ENCODE measurements around the gene LGR6.
"Not testable (repeated sequence)": the region's sequence is repeated elsewhere in the genome, so short reads cannot be mapped to it uniquely, and the experiment has no call there.

The LGR6 gene

DNA sequence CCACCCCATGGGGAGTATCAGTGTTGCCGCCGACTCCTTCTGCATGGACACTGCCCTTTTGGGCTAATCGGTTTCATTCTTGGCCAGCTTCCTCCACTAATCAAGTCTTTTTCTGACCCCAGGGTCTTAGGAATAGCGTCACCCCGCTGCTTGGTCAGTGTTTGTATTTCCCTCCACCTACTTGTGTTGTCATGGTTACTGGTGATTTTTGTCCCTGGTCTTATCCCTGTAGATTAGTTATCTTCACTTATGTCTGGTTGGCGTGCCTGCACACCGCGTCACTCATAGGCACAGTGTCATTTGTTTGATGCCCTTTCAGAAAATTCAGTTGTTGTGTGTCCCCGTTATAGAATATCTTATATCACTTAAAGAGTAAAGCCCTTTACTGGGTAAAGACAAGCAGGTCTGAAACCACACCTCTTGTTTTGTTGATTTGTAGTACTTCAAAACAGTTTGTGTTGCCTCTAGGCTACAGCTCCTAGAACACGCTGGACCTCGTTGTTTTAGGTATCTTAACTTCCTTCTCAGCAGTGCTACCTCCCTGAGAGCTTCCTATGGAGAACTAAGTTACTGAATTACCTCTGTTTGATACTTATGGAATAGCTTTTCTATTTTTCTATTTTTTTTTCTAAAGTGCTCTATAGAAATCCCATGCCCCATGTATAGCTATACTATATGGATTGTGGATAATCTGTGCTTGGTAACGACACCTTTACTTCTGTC lies 155.8 kb downstream of the LGR6 start:
- DNase-seq = no peak

DNA sequence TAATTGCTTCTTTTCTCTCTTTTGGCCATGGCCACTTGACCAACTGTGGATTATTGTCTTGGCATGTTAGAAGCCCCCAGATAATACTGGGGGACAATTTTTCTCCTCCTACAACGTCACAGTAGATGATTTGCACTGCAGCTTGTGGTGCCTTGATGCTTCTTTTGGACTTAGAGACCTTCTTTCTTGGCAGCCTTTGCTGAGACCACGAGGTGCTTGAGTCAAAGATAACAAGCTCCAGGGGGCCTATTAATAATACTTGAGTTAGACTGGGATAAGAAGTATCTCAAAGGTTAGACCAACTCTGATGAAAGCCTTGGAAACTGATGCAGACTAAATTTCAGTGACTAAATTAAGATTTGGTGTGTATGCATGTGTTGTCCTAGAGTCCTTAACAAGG lies 158.1 kb downstream of the LGR6 start:
- no peak for DNase-seq

DNA sequence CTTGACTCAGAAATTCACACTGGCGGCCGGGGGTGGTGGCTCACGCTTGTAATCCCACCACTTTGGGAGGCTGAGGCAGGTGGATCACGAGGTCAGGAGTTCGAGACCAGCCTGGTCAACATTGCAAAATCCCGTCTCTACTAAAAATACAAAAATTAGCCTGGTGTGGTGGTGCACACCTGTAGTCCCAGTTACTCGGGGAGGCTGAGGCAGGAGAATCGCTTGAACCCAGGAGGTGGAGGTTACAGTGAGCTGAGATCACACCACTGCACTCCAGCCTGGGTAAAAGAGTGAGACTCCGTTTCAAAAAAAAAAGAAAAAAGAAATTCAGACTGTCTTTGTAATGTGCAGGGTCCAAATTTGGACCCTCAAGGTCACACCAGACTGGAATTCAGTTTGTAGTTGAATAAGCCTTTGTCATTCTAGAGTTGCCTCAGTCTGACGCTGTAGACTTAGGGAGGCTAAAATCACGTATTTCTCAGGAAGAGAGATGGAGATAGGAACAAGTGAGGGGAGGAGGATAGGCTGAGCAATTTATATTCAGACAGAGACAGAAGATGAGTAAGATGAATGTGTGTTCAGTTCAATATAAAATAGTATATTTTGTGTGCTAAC lies 159.1 kb downstream of the LGR6 start:
- not testable (repeated sequence) for DNase-seq

DNA sequence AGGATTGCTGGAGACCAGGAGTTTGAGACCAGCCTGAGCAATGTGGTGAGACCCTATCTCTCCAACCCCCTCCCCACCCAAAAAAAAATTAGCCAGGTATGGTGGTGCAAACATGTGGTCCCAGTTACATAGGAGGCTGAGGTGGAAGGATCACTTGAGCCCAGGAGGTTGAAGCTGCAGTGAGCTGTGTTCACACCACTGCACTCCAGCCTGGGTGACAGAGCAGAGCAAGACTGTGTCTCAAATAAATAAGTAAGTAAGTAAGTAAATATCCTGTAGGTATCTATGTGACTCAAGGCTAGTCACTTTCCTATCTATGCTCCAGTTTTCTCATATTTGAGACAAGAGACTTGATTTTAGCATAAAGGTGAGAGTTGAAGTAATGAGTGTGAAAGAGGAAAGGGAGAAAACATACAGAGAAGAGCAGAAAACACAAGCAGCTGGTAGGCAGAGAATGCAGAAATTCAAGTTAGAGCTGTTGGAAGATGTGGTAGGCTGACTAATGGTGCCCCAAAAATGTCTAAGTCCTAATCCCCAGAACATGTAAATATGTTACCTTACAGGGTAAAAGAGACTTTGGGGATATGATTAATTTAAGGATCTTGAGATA lies 162.4 kb downstream of the LGR6 start:
- DNase-seq = no peak

DNA sequence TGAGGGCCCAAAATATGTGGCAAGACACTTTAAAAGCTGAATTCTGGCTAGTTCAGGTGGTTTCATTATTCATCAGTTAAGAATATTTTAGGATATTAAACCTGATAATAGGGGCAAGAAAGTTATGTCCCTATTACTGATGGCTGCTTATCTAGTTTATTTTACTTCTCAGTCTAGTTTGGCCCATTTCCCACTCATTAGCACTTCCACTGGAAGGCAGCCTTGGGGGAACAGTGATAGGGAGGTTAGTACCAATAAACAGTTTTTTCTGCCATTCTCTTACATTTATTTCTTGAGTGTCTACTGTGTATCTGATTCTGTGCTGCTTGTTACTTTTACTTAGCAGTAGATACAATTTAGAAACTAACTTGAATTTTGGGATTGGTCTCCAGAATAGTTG lies 163.9 kb downstream of the LGR6 start:
- no peak for DNase-seq

DNA sequence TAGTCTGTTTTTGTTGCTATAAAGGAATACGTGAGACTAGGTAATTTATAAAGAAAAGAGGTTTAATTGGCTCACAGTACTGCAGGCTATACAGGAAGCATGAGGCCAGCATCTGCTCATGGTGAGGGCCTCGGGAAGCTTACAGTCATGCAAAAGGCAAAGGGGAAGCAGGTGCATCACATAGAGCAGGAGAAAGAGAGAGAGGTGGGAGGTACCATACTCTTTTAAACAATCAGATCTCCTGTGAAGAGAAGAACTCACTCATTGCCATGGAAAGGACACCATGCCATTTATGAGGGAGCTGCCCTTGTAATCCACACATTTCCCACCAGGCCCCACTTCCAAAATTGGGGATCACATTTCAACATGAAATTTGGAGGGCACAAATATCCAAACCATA lies 167.6 kb downstream of the LGR6 start:
- no peak for DNase-seq

DNA sequence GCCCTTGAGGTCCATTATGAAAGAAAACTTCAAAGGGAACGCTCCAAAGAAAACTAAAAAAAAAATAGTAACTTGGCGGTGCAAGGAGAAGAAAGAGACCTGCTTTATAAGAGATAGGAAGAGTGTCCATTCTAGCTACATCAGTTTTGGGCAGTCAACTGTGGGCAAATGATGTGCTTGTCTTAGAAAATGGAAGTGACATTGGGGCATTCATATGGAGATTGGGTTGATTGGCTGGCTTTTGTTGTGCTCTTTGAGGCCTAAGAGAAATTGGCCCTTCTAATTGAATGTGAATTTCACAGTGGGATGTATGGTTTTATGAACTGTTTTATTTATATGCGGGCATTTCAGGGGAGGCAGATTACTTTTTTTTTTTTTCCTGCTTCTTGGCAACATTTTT lies 168.1 kb downstream of the LGR6 start:
- DNase-seq = no peak

DNA sequence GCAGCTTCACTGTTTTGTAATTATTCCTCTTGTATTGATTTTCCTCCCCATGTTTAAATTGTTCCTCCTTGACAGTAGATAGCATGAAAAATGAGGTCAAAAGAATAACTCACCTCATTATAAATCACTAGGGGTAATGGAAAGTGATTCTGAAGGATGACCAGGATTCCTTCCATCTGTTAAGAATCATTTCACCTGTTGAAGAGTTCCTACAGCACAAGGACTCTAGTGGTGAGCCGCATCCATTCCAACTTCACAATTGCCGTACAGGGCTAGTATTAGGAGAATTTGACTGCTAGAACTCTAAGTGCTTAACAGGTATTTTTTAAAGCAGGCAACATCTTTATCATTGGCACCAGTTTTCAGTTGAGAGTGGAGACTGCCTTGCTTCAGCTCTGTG lies 168.6 kb downstream of the LGR6 start:
- no peak for DNase-seq

DNA sequence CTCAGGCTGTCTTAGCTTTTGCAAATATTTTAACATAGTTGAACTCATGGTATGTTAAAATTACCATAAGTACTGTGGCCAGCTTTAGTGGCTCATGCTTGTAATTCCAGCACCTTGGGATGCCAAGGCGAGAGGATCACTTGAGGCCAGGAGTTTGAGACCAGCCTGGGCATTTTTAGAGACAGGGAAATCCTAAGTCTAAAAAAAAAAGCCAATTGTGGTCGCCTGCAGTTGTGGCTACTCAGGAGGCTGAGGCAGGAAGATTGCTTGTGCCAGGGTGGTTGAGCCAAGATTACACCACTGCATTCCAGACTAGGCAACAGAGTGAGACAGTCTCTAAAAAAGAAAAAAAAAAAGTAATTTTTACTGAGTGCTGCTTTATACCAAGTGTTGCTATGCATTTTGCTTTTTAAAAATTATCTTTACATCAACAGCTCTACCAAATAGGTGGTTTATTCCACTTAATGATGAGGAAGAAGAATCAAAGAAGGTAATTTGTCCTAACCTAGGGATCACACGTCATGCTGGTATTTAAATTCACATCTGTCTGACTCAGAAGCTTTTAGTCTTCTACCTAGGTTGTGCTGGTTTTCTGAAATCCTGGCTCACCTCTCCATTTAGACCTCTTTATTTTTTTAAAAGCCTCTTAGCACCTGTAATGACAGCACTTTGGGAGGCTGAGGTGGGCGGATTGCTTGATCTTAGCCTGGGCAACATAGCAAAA lies 171.7 kb downstream of the LGR6 start:
- no peak for DNase-seq

DNA sequence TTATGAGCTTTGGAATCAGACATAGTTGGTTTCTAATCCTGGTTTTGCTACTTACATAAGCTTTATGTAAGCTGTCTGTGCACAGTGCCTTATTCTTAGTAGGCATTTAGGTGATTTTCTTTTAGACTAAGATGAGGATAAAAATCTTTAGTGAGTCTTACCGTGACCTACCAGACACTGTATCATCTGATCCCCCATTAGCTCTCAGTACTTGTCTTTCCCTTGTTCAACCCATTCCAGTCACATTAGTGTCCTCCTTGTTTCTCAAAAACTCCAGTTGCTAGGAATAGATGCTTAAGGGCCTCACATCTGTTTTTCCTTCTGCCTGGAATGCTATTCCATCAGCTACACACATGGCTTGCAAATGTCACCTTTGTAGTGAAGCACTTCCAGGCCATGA lies 173.7 kb downstream of the LGR6 start:
- DNase-seq = no peak
